ENCODE results near the gene COX7A2.
A peak's percentile ranks its signal among the peaks of the same experiment; 100 is the strongest.

The COX7A2 gene

GRCh38 chr6:75222261-75222660, 21.3 kb downstream of the COX7A2 start:
- no peak for DNase-seq (ENCODE audit: low read depth in 1 of 2, low spot score in 1 of 2)

DNA sequence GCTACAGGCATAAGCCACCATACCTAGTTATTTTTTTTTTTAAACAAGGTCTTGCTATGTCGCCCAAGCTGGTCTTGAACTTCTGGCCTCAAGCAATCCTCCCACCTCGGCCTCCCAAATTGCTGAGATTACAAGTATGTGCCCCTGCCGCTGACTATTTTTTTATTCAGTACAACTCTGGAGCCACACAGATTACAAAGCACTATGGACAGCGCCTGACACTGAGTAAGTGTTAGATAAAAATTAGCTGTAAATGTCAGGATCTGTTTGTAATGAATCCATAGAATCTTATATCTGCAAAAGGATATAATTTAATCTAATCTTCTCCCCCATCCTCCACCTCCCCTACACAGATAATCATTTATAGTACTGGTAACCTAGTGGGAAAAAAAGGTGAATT, 22.5 kb downstream of the COX7A2 start:
- no peak for DNase-seq (ENCODE audit: low read depth in 1 of 2, low spot score in 1 of 2)

DNA sequence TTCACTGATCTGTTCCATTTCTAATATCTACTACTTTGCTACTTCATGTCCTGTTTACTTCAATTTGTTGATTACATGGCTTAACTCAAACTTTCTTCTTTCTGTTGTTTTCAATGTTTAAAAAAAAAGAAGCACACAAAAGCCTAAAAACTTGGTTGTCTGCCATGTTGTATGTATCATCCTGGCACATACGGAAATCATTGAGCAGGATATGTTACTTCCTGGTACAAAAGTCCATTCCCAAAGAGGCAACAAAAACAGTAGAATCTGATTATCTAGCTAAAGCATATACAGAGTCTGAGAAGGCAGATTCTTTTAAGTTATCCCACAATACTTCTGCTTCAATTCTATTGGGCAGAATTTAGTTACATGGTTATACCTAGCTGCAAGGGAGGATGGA, 23.2 kb downstream of the COX7A2 start:
- no peak for DNase-seq (ENCODE audit: low read depth in 1 of 2, low spot score in 1 of 2)

GRCh38 chr6:75219263-75219662, 24.3 kb downstream of the COX7A2 start:
- DNase-seq (ENCODE audit: low read depth in 1 of 2, low spot score in 1 of 2): no peak

DNA sequence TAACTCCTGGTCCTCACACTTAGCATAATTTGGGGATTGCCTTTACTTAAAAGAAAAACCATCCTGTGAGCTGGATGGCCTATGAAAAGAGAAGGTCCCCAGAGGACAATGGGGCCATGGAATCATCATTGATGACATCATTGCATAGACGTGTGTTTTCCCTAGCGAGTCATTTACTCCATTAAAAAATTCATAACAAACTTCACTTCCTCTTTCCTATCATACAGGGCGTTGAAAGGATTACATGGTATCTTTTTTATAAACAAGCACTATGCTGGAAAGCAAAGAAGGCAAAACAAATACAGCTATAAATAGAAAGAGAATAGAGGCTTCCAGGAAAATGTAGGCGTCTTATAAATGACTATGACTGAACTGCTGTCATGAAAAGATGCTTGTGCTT, 26.4 kb downstream of the COX7A2 start:
- no peak for DNase-seq (ENCODE audit: low read depth in 1 of 2, low spot score in 1 of 2)

DNA sequence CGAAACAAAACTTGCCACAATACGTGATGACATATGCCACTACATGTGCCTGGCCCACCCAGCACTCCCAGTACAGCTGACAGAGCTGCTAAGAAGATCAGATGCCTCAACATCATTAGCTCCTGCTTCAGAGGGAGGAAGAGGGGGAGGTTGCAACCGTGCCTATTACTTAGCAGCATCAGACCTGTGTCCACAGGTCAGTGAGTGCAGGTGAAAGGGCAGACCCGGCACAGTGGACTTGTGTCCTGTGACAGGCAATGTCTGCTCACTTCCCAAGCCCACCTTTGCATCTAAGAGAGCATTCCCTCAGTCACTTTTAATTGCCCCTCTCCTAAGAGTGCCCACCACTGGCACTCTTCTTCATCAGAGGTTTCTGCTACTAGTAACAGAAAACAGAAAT, 28.3 kb downstream of the COX7A2 start:
- DNase-seq (ENCODE audit: low read depth in 1 of 2, low spot score in 1 of 2): no peak

DNA sequence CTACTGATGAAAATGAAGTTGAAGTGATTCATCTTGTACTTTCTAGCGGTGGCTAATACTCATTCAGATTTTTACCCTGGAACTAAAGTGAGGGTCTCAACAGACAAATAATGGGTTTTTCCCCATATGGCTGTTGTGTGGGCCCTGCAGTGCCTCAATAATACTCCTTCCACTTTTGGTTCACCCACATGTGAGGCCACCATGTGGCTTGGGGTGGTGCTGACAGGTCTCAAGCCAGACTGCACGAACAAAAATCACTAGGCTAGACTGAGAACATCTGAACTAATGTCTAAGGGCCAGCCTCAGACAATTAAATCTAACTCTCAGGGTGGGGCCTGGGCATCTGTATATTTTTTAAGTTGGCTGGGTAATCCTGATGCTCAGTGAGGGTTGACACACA, 29.9 kb downstream of the COX7A2 start:
- DNase-seq (ENCODE audit: low read depth in 1 of 2, low spot score in 1 of 2): no peak

- no peak for DNase-seq (ENCODE audit: low read depth in 1 of 2, low spot score in 1 of 2)
Measured at GRCh38 chr6:75213112-75213511, 30.5 kb downstream of the COX7A2 start.

DNA sequence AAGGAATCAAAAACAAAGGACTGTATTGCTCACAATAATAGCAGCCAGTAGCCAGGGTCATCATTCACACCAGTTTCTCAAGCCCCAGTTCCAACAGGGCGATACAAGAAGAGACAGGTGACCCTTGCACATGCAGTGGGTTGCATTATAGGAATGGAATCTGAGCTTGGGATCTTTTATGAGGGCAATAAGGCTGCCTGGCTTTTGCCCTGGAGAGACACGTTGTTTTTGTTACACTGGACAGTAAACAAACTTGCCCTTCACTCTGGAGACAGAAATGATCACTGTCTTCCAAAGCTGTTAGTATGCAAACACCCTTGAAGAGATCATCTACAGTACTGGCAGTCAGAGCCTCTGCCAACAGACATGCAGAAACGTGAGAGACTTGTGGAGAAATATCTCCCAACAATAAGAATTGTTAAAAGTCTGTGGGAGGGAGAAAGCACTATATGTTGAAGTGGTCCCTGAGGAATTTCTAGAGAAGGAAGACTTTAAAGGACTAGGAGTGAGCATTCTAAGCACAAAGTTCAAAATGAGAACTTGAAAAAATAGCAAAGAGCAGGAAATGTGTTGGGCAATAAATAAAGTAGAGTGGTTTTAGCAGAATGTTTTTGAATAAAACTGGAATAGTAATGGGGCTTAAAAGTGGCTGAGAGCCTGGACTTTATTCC, 31.5 kb downstream of the COX7A2 start:
- no peak for DNase-seq (ENCODE audit: low read depth in 1 of 2, low spot score in 1 of 2)

GRCh38 chr6:75210885-75211739, 32.5 kb downstream of the COX7A2 start:
- no peak for DNase-seq (ENCODE audit: low read depth in 1 of 2, low spot score in 1 of 2)

DNA sequence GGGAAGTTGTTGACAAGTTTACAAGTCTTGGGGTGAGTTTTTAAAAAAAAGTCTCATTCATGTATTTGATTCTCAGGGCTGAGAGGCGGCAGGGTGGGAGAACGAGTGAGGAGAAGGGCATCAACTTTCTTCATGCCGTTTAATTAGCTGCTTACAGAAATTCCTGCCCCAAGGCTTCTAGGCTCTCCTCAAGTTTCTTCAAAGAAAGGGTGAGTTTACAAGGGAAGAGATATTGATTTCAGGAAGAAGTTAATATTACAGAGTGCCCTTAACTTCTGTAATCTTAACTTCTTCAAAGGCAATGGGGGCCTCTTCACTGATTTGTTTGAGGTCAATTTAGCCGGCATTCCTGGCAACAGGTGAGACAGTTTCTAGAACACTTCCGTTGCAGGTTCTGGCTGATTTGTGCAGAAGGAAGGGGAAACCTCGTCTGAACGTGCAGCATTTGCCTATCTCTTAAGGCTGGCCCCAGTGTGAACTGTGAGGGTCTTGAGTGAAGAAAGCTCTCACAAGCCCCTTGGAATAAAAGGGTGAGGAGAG, 34.3 kb downstream of the COX7A2 start:
- no peak for DNase-seq (ENCODE audit: low read depth in 1 of 2, low spot score in 1 of 2)

DNA sequence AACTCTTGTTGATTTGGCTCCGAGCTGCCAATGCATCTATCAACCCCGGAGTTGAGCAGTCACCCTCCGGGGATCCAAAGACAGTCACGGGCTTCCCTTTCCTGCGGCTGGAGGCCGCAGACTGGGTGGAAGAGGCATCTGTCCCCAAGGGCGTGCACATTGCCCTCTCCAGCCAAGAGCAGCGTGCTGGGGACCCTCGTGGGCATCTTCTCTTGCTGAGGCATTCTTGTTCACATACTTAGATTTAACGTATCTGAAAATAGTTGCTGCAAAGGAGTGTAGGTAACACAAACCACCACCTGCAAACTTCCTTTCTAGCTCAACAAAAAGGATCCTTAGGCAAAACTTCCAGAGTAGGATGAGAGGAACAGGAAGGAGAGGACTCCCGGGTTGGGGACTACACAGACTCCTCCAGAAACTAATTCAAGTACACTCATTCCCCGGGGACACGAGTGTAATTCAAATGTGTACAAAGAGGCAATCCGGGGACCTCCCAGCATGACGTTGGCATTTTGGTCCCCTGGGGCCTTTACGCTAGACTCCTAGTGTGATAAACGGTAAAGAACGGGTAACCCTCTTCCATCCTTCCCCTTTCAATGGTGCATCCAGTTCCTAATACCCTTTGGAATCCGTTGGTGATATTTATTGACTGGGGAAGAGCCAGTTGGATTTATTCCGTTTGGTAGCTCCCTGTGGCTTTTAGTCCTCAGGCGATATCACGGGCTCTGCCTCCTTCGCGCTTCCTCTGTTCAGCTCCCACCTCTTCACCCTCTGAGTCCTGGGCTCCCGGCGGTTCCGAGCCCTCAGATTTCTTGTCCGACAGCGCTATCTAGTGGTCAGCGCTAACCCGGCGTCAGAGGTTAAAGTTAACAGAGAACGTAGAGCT, 35.1 kb downstream of the COX7A2 start:
- DNase-seq (ENCODE audit: low read depth in 1 of 2, low spot score in 1 of 2): peak; percentile 60 to 66

- no peak for DNase-seq (ENCODE audit: low read depth in 1 of 2, low spot score in 1 of 2)
Measured at GRCh38 chr6:75206576-75207342, 36.8 kb downstream of the COX7A2 start.

GRCh38 chr6:75205776-75206575, 37.6 kb downstream of the COX7A2 start, which contains the start of gene COL12A1:
Gene COL12A1, minus strand, starts transcription at chr6:75206053. Its CDS starts 3,261 bp downstream, at chr6:75202792.
- DNase-seq (ENCODE audit: low read depth in 1 of 2, low spot score in 1 of 2): no peak

- no peak for DNase-seq (ENCODE audit: low read depth in 1 of 2, low spot score in 1 of 2)
Measured at GRCh38 chr6:75204959-75205775, 38.4 kb downstream of the COX7A2 start.

GRCh38 chr6:75204217-75204958, 39.2 kb downstream of the COX7A2 start:
- DNase-seq (ENCODE audit: low read depth in 1 of 2, low spot score in 1 of 2): no peak

- no peak for DNase-seq (ENCODE audit: low read depth in 1 of 2, low spot score in 1 of 2)
Measured at GRCh38 chr6:75203721-75204120, 39.9 kb downstream of the COX7A2 start.

GRCh38 chr6:75202676-75203131, 40.9 kb downstream of the COX7A2 start:
- no peak for DNase-seq (ENCODE audit: low read depth in 1 of 2, low spot score in 1 of 2)
